ENCODE results near the gene PPM1K. TPM values are rescaled to one million over a fixed set of nuclear protein-coding genes. Genes with fewer than 3 reads are reported as not detected.

The PPM1K gene
- total and polyA plus RNA-seq, 12 donors, result 4.1 to 53.5 (median 23.6) TPM

GRCh38 chr4:88208156-88208555 lies 76.2 kb downstream of the PPM1K start:
- no peaks in the 10 kb centered on the region for H3K9me3 ChIP-seq (replicated peaks in 1 of 3)
- WGBS, 4 donors, result 63 to 83% (median 76%) methylated on average over 4 of the region's 4 CpGs
- DNase-seq, result no peak
- intact Hi-C loops (cut with DNase I), result no loop called here
- no peak overlapping the region for H3K4me3 ChIP-seq
- peaks cover 0 to 6% of the 10 kb centered on the region in 2 donors for H3K4me1 ChIP-seq (replicated peaks in 1 of 2)
- TF ChIP-seq POLR2A (IDR thresholded peaks at IDR 0.05), result no peak
- TF ChIP-seq, protein P1, sequence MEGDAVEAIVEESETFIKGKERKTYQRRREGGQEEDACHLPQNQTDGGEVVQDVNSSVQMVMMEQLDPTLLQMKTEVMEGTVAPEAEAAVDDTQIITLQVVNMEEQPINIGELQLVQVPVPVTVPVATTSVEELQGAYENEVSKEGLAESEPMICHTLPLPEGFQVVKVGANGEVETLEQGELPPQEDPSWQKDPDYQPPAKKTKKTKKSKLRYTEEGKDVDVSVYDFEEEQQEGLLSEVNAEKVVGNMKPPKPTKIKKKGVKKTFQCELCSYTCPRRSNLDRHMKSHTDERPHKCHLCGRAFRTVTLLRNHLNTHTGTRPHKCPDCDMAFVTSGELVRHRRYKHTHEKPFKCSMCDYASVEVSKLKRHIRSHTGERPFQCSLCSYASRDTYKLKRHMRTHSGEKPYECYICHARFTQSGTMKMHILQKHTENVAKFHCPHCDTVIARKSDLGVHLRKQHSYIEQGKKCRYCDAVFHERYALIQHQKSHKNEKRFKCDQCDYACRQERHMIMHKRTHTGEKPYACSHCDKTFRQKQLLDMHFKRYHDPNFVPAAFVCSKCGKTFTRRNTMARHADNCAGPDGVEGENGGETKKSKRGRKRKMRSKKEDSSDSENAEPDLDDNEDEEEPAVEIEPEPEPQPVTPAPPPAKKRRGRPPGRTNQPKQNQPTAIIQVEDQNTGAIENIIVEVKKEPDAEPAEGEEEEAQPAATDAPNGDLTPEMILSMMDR (IDR thresholded peaks at IDR 0.05), result no peak
- H3K27me3 ChIP-seq, result no peaks in the 10 kb centered on the region
- no peaks in the 10 kb centered on the region for H3K36me3 ChIP-seq (replicated peaks in 1 of 2)
- H3K27ac ChIP-seq, result no peak overlapping the region

Small RNA genes lying within 50 kb of the gene (small RNA-seq; reads per million reads assigned to genes)
- 0 reads per million in 2 donors for gene RF00019
- gene RNU6-1298P, result 0 reads per million in 2 donors

Other genes starting within 250 kb of the PPM1K start
- gene ABCG2, start 125.9 kb downstream of the PPM1K start, total RNA-seq, result 10 to 100 TPM in 4 of 9 donors, 1 to 10 TPM in 5; 4.2 to 22.0 (median 9.9) TPM
- gene ABCG2, start 125.9 kb downstream of the PPM1K start, polyA plus RNA-seq, result 1 to 10 TPM; 2.0 to 3.4 (median 2.4) TPM
- gene HERC6, start 94.3 kb upstream of the PPM1K start, total RNA-seq, result 10 to 100 TPM in 6 of 9 donors, 1 to 10 TPM in 3; 4.1 to 15.9 (median 12.4) TPM
- gene HERC6, start 94.3 kb upstream of the PPM1K start, polyA plus RNA-seq, result 10 to 100 TPM in 1 of 3 donors, 1 to 10 TPM in 2; 3.8 to 12.2 (median 6.8) TPM
- gene HERC5, start 172.6 kb upstream of the PPM1K start, total RNA-seq, result 1 to 10 TPM; 3.3 to 9.9 (median 7.0) TPM
- 1 to 10 TPM; 4.4 to 6.3 (median 4.7) TPM for gene HERC5, start 172.6 kb upstream of the PPM1K start, polyA plus RNA-seq
- gene PYURF, start 239.2 kb upstream of the PPM1K start, total RNA-seq, result 100 to 1,000 TPM in 3 of 9 donors, 10 to 100 TPM in 6; 76.5 to 159 (median 87.7) TPM
- gene PYURF, start 239.2 kb upstream of the PPM1K start, polyA plus RNA-seq, result 10 to 100 TPM; 69.2 to 97.3 (median 74.8) TPM